Endodermal cell (in vitro differentiated cells): ENCODE results near the gene TRIM22. TPM values are rescaled to one million over a fixed set of nuclear protein-coding genes. Genes with fewer than 3 reads are reported as not detected.
A peak's percentile ranks its signal among the peaks of the same experiment; 100 is the strongest.

ENCODE experiments used
- DNase-seq: peaks from one replicate; pipeline ENCODE4 v3.0.0-alpha.2; 2017
- H3K27ac ChIP-seq: 2 replicates; pipeline ENCODE4 v1.5.1; 2013; ENCODE audit warnings: mild to moderate bottlenecking, low read depth, low read length, moderate library complexity
- H3K27me3 ChIP-seq: 2 replicates; pipeline ENCODE4 v1.6.1; 2013; ENCODE audit warnings: mild to moderate bottlenecking, low read length, moderate library complexity; ENCODE audit not compliant: insufficient read depth, control insufficient read depth, poor library complexity, severe bottlenecking
- H3K36me3 ChIP-seq: 2 replicates; pipeline ENCODE4 v1.7.0; 2013; ENCODE audit warnings: mild to moderate bottlenecking, low read length, moderate library complexity; ENCODE audit not compliant: control insufficient read depth, insufficient read depth
- H3K4me1 ChIP-seq: one replicate; pipeline ENCODE4 v1.7.0; 2013; ENCODE audit warnings: low read length; ENCODE audit not compliant: control insufficient read depth, insufficient read depth
- H3K4me3 ChIP-seq: 2 replicates; pipeline ENCODE4 v1.5.1; 2013; ENCODE audit warnings: mild to moderate bottlenecking, low read length, moderate library complexity
- H3K9ac ChIP-seq: 2 replicates; pipeline ENCODE4 v1.6.1; 2013; ENCODE audit warnings: mild to moderate bottlenecking, low read length, moderate library complexity; ENCODE audit not compliant: poor library complexity, severe bottlenecking; ENCODE audit errors: extremely low read depth
- H3K9me3 ChIP-seq: 2 replicates; pipeline ENCODE4 v1.6.1; 2013; ENCODE audit warnings: mild to moderate bottlenecking, low read length, moderate library complexity; ENCODE audit not compliant: control insufficient read depth
- H3K27ac Mint-ChIP-seq: 2 replicates; pipeline ENCODE4 v1.8.0; 2020; ENCODE audit warnings: mixed read lengths
- H3K27me3 Mint-ChIP-seq: 2 replicates; pipeline ENCODE4 v1.8.0; 2021; ENCODE audit warnings: mild to moderate bottlenecking, mixed read lengths; ENCODE audit not compliant: insufficient read depth
- H3K36me3 Mint-ChIP-seq: 2 replicates; pipeline ENCODE4 v1.8.0; 2020; ENCODE audit warnings: low read depth, mixed read lengths
- H3K4me1 Mint-ChIP-seq: 2 replicates; pipeline ENCODE4 v1.8.0; 2020; ENCODE audit warnings: mixed read lengths
- H3K4me3 Mint-ChIP-seq: 2 replicates; pipeline ENCODE4 v1.8.0; 2020; ENCODE audit warnings: mild to moderate bottlenecking, moderate library complexity, mixed read lengths
- H3K9me3 Mint-ChIP-seq: 2 replicates; pipeline ENCODE4 v1.8.0; 2020; ENCODE audit warnings: mild to moderate bottlenecking, mixed read lengths
- WGBS, 2 experiments: methylation state at CpG; one replicate each; pipeline versions ENCODE4 v1.1.5 to v1.1.7; 2013; ENCODE audit warnings: missing lambda C conversion rate in 2 of 2, mixed read lengths in 1 of 2; ENCODE audit not compliant: insufficient coverage in 1 of 2, insufficient read length in 1 of 2; 5-methylcytosine and 5-hydroxymethylcytosine counted together
- total RNA-seq, 2 donors: library from RNA; stranded (reverse); fragmentation: NEBNext Ultra II Directional in 1 of 2; extraction: Animal tissue kit (Norgen Biotek cat#: 25700) in 1 of 2; gene quantifications; 2 replicates in 1 of 2; 3 replicates in 1 of 2; pipeline ENCODE4 v1.2.1, GENCODE V29; 2021
- TF ChIP-seq, protein P1 (sequence below): fragments of 200-600 bp; sonication (generic); conservative IDR thresholded peaks from 2 replicates; pipeline ENCODE4 v1.5.0; 2021; ENCODE audit warnings: antibody characterized with exemption, mild to moderate bottlenecking

The TRIM22 gene
- total RNA-seq, 2 donors from 2014 or later: 1.1 to 3.1 TPM

DNA sequence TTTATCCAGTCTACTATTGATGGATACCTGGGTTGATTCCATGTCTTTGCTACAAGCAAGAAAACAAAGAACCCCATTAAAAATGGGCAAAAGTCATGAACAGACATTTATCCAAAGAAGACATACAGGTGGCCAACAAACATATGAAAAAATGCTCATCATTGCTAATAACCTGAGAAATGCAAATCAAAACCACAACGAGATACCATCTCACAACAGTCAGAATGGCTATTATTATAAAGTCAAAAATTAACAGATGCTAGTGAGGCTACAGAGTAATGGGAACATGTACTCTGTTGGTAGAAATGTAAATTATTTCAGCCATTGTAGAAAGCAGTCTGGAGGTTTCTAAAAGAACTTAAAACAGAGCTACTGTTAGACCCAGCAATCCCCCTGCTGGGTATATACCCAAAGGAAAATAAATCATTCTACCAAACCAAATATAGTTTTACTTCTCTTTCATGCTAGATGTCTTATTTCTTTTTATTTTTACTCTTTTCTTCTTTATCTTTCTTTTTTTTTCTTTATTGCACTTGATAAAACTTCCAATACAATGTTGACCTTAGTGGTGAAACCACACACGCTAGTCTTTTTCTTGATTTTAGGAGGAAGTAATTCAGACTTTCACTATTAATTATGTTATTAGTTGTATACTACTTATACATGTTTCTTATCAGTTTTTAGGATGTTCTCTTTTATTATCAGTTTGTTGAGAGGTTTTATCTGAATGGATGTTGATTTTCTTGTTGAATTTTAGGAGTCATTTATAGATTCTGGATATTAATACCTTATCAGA lies 14.3 kb downstream of the TRIM22 start:
- Histone ChIP-seq H3K4me1 (no peaks in the 10 kb centered on the region), H3K27ac (no peak overlapping the region), H3K4me3 (no peak overlapping the region), H3K9me3 (no peaks in the 10 kb centered on the region), H3K9ac (no peak overlapping the region), H3K27me3 (no peaks in the 10 kb centered on the region), H3K36me3 (no peaks in the 10 kb centered on the region)
- Mint-ChIP-seq H3K27me3 (no peaks in the 10 kb centered on the region), H3K36me3 (no peaks in the 10 kb centered on the region), H3K27ac (no peak overlapping the region), H3K4me1 (no peaks in the 10 kb centered on the region), H3K9me3 (no peaks in the 10 kb centered on the region), H3K4me3 (no peak overlapping the region)
- TF ChIP-seq, protein P1, sequence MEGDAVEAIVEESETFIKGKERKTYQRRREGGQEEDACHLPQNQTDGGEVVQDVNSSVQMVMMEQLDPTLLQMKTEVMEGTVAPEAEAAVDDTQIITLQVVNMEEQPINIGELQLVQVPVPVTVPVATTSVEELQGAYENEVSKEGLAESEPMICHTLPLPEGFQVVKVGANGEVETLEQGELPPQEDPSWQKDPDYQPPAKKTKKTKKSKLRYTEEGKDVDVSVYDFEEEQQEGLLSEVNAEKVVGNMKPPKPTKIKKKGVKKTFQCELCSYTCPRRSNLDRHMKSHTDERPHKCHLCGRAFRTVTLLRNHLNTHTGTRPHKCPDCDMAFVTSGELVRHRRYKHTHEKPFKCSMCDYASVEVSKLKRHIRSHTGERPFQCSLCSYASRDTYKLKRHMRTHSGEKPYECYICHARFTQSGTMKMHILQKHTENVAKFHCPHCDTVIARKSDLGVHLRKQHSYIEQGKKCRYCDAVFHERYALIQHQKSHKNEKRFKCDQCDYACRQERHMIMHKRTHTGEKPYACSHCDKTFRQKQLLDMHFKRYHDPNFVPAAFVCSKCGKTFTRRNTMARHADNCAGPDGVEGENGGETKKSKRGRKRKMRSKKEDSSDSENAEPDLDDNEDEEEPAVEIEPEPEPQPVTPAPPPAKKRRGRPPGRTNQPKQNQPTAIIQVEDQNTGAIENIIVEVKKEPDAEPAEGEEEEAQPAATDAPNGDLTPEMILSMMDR: peak; percentile 25
- no CpG with 5 or more reads among the region's 2 CpGs for WGBS, 2 experiments
- DNase-seq: no peak

DNA sequence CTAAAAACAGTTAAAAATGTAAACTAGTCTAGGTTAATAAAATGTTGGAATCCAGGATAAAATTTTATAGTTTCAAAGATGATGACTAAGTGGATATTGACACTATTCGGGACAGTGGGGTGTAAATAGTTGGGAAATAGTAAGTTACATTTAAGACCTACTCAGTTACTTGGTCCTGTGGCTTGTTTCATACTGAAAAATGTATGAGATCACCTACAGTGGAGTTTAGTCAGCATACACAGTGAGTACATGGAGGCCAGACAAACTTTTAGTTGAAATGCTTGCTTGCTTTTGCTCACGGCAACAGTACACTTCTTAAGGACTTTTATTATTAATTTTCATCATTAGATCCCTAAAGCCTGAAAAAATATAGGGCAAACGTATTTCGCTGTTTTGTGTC lies 16.1 kb downstream of the TRIM22 start:
- no peak for DNase-seq
- Histone ChIP-seq H3K27me3 (no peaks in the 10 kb centered on the region), H3K36me3 (no peaks in the 10 kb centered on the region), H3K9ac (no peak overlapping the region), H3K4me1 (no peaks in the 10 kb centered on the region), H3K27ac (no peak overlapping the region), H3K4me3 (no peak overlapping the region), H3K9me3 (no peaks in the 10 kb centered on the region)
- Mint-ChIP-seq H3K27ac (no peak overlapping the region), H3K4me3 (no peak overlapping the region), H3K36me3 (no peaks in the 10 kb centered on the region), H3K9me3 (no peaks in the 10 kb centered on the region), H3K27me3 (no peaks in the 10 kb centered on the region), H3K4me1 (no peaks in the 10 kb centered on the region)
- 91% methylated on average over 2 of the region's 4 CpGs; no CpG with 5 or more reads in 1 of the 2 experiments for WGBS, 2 experiments
- TF ChIP-seq, protein P1: no peak

DNA sequence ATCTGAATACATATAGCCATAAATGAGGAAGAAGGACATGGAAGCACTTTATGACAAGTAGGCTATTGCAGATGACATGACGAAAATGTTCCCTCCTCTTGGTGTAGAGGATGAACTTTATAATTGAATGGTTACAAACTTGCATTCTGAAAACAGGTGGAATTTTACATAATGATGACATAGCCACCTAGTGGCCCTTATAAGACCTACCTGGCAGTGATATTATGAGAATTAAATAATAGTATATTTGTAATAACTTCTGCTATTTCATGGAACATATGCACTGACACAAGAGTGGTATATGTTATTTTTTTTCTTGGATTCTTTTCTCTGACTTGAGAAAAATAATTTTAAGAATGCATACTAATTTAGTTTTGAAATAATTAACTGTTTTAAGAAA lies 22.9 kb downstream of the TRIM22 start:
- no peak overlapping the region for H3K4me3 Mint-ChIP-seq
- 75% methylated on average over 1 of the region's 1 CpG for WGBS, 2 experiments
- no peak for DNase-seq
- Histone ChIP-seq H3K4me1 (no peaks in the 10 kb centered on the region), H3K4me3 (no peak overlapping the region), H3K9me3 (no peaks in the 10 kb centered on the region), H3K36me3 (no peaks in the 10 kb centered on the region), H3K27me3 (no peaks in the 10 kb centered on the region), H3K9ac (no peak overlapping the region), H3K27ac (no peak overlapping the region)
- H3K36me3 Mint-ChIP-seq: no peaks in the 10 kb centered on the region
- no peak overlapping the region for H3K27ac Mint-ChIP-seq
- TF ChIP-seq, protein P1: peak; percentile 70
- peaks cover 9% of the 10 kb centered on the region for H3K9me3 Mint-ChIP-seq
- no peaks in the 10 kb centered on the region for H3K27me3 Mint-ChIP-seq
- H3K4me1 Mint-ChIP-seq: no peaks in the 10 kb centered on the region
